Nephron (organoid): Measurements from ENCODE around the gene ZFYVE27.

Source experiments
- H3K27ac Mint-ChIP-seq, 3 experiments: 2 replicates each; pipeline ENCODE4 v1.8.0; 2020; ENCODE audit warnings: mixed read lengths in 3 of 3, mild to moderate bottlenecking in 2 of 3, moderate library complexity in 1 of 3
- H3K27me3 Mint-ChIP-seq: 2 replicates; pipeline ENCODE4 v1.8.0; 2021; ENCODE audit warnings: low read depth, mild to moderate bottlenecking, moderate library complexity, mixed read lengths
- H3K36me3 Mint-ChIP-seq: 2 replicates; pipeline ENCODE4 v1.8.0; 2020; ENCODE audit warnings: low read depth, mixed read lengths
- H3K4me1 Mint-ChIP-seq: 2 replicates; pipeline ENCODE4 v1.8.0; 2020; ENCODE audit warnings: mixed read lengths
- H3K4me3 Mint-ChIP-seq, 3 experiments: 2 replicates each; pipeline ENCODE4 v1.8.0; 2020; ENCODE audit warnings: mild to moderate bottlenecking in 3 of 3, mixed read lengths in 3 of 3, moderate library complexity in 2 of 3
- H3K9me3 Mint-ChIP-seq: 2 replicates; pipeline ENCODE4 v1.8.0; 2020; ENCODE audit warnings: mixed read lengths
- CTCF ChIP-seq, 3 experiments: fragments of 200-600 bp; sonication (generic); IDR thresholded peaks; one replicate each; pipeline ENCODE4 v1.5.0; 2021; ENCODE audit warnings: antibody characterized with exemption in 3 of 3; ENCODE audit not compliant: unreplicated experiment in 3 of 3

ZFYVE27 gene

GRCh38 chr10:97757471-97757870, 20.5 kb downstream of the ZFYVE27 start:
- Mint-ChIP-seq H3K4me3 (no peak overlapping the region), H3K27me3 (no peaks in the 10 kb centered on the region), H3K36me3 (peaks cover 43% of the 10 kb centered on the region), H3K4me1 (no peaks in the 10 kb centered on the region), H3K9me3 (no peaks in the 10 kb centered on the region), H3K27ac (no peak overlapping the region)
- no peak for TF ChIP-seq CTCF (IDR thresholded peaks at IDR 0.05; ENCODE audit: unreplicated experiment in 3 of 3)

- no peak overlapping the region for H3K4me3 Mint-ChIP-seq
- H3K9me3 Mint-ChIP-seq = no peaks in the 10 kb centered on the region
- no peak overlapping the region for H3K27ac Mint-ChIP-seq
- peaks cover 4% of the 10 kb centered on the region for H3K4me1 Mint-ChIP-seq
- peaks cover under 1% of the 10 kb centered on the region for H3K27me3 Mint-ChIP-seq
- peak; percentile 81 to 87 (median 84) for TF ChIP-seq CTCF (IDR thresholded peaks at IDR 0.05; ENCODE audit: unreplicated experiment in 3 of 3)
- peaks cover 35% of the 10 kb centered on the region for H3K36me3 Mint-ChIP-seq
Observed at GRCh38 chr10:97759158-97759887, 22.4 kb downstream of the ZFYVE27 start.

GRCh38 chr10:97759946-97760345, 23.0 kb downstream of the ZFYVE27 start:
- Mint-ChIP-seq H3K4me1 (peaks cover 10% of the 10 kb centered on the region), H3K36me3 (peaks cover 28% of the 10 kb centered on the region), H3K9me3 (no peaks in the 10 kb centered on the region), H3K27ac (no peak overlapping the region), H3K4me3 (no peak overlapping the region), H3K27me3 (peaks cover 5% of the 10 kb centered on the region)
- no peak for TF ChIP-seq CTCF (IDR thresholded peaks at IDR 0.05; ENCODE audit: unreplicated experiment in 3 of 3)

- TF ChIP-seq CTCF (IDR thresholded peaks at IDR 0.05; ENCODE audit: unreplicated experiment in 3 of 3) = no peak
- H3K9me3 Mint-ChIP-seq = no peaks in the 10 kb centered on the region
- H3K4me1 Mint-ChIP-seq = peaks cover 12% of the 10 kb centered on the region
- H3K4me3 Mint-ChIP-seq = no peak overlapping the region
- H3K27ac Mint-ChIP-seq = no peak overlapping the region
- peaks cover 5% of the 10 kb centered on the region for H3K27me3 Mint-ChIP-seq
- H3K36me3 Mint-ChIP-seq = peaks cover 24% of the 10 kb centered on the region
Observed at GRCh38 chr10:97760461-97761257, 23.7 kb downstream of the ZFYVE27 start.

- Mint-ChIP-seq H3K36me3 (peaks cover 23% of the 10 kb centered on the region), H3K4me1 (peaks cover 12% of the 10 kb centered on the region), H3K4me3 (no peak overlapping the region), H3K27me3 (peaks cover 10% of the 10 kb centered on the region), H3K27ac (no peak overlapping the region), H3K9me3 (no peaks in the 10 kb centered on the region)
- TF ChIP-seq CTCF (IDR thresholded peaks at IDR 0.05; ENCODE audit: unreplicated experiment in 3 of 3) = no peak
Observed at GRCh38 chr10:97761331-97761865, 24.5 kb downstream of the ZFYVE27 start.
